ENCODE data around the gene PTPRA. TPM values are rescaled to one million over a fixed set of nuclear protein-coding genes. Genes with fewer than 3 reads are reported as not detected.

Gene PTPRA
- total RNA-seq, 4 donors from 2014 or later: 80.6 to 121 (median 97.1) TPM

DNA sequence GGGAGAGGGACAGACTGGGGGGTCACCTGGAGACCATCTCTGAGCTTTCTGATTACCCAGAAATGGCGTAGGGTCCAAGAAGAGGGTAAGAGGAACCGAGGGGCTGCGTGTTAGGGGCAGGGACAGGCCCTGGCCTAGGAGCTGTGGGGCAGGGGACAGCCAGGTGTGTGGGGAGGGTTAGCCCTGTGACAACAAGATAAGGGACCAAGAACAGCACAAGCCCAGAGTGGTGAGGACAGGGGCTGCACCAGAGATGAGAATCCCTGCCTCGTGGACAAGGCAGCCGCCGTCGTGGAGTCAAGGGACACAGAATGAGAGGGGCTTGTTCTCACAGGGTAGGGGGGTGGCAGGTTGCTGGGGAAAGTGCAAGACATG is 211.7 kb downstream of the PTPRA start:
- intact Hi-C loops (cut with DNase I; ENCODE audit: low total_unique reads): no loop called here
- no peak overlapping the region for H3K27ac ChIP-seq
- H3K27me3 ChIP-seq: peaks cover 4 to 7% of the 10 kb centered on the region in 2 donors
- no peaks in the 10 kb centered on the region for H3K36me3 ChIP-seq
- no peaks in the 10 kb centered on the region for H3K9me3 ChIP-seq
- H3K4me3 ChIP-seq: no peak overlapping the region
- H3K4me1 ChIP-seq: no peaks in the 10 kb centered on the region
- DNase-seq: no peak
- TF ChIP-seq CTCF (IDR thresholded peaks at IDR 0.05) (no peak), POLR2A (IDR thresholded peaks at IDR 0.05) (no peak)

DNA sequence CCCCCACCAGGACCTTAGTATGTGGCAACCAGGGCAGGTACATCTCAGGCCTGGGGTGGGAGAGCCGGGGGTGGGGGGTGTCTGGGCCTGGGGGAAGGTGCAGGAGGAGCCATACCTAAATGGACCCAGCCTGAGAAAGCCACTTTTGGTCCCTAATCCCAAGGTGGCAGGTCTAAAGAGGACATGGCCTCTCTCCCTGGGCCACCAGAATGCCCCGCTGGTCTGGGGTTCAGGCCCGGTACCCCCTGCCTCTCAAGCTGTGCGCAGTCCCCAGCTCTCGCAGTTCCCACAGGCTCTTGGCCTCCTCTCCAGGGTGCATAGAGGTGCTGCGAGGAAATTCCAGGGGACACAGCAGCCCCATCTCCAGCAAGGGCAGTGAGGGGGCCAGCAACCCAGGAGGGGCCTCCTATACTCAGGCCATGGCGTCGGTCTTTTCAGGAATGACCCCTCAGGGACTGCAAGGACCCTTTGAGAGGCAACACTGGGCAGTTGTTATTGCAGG is 212.3 kb downstream of the PTPRA start:
- Histone ChIP-seq H3K27me3 (peaks cover 4 to 7% of the 10 kb centered on the region in 2 donors), H3K4me3 (no peak overlapping the region)

DNA sequence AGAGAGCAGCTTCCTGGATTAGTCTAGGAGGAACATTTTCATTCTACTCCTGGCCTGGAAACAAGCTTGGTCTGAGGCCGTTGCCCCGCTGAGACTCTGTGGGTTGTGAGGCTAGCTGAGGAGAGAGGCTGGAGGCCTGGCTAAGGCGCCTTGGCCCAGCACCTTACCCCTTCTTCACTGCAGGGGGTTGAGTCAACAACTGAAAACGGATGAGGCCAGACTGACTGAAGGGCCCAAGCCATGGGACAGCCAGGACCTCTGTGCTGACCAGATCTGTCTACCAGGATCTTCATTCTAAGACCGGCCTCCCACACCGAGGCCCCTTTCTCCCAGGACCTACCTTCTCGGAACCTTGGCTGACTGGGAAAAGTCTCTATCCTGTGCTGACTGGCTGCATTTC is 214.8 kb downstream of the PTPRA start:
- Histone ChIP-seq H3K36me3 (no peaks in the 10 kb centered on the region), H3K4me1 (peaks cover 0 to 5% of the 10 kb centered on the region in 2 donors), H3K9me3 (no peaks in the 10 kb centered on the region), H3K4me3 (no peak overlapping the region), H3K27ac (no peak overlapping the region), H3K27me3 (peaks cover 3 to 5% of the 10 kb centered on the region in 2 donors)
- DNase-seq: no peak
- TF ChIP-seq CTCF (IDR thresholded peaks at IDR 0.05): no peak
- no peak for TF ChIP-seq POLR2A (IDR thresholded peaks at IDR 0.05)
- intact Hi-C loops (cut with DNase I; ENCODE audit: low total_unique reads): no loop called here

More for the DNA sequence above, 212.3 kb downstream of the PTPRA start:
- no peak for DNase-seq
- H3K9me3 ChIP-seq: no peaks in the 10 kb centered on the region
- intact Hi-C loops (cut with DNase I; ENCODE audit: low total_unique reads): no loop called here
- no peaks in the 10 kb centered on the region for H3K4me1 ChIP-seq
- no peak for TF ChIP-seq CTCF (IDR thresholded peaks at IDR 0.05)
- no peak for TF ChIP-seq POLR2A (IDR thresholded peaks at IDR 0.05)
- H3K27ac ChIP-seq: no peak overlapping the region
- no peaks in the 10 kb centered on the region for H3K36me3 ChIP-seq

Other genes starting within 250 kb of the PTPRA start
- 100 to 1,000 TPM; 108 to 151 (median 134) TPM for gene NOP56, start 220.8 kb upstream of the PTPRA start, total RNA-seq
- 100 to 1,000 TPM in 1 of 4 donors, 10 to 100 TPM in 3; 33.8 to 220 (median 83.7) TPM for gene IDH3B, start 209.3 kb upstream of the PTPRA start, total RNA-seq
- 10 to 100 TPM in 3 of 4 donors, 1 to 10 TPM in 1; 7.1 to 69.5 (median 21.7) TPM for gene EBF4, start 180.7 kb upstream of the PTPRA start, total RNA-seq
- gene CPXM1, start 72.9 kb upstream of the PTPRA start, total RNA-seq: 100 to 1,000 TPM in 1 of 4 donors, 10 to 100 TPM in 3; 15.3 to 154 (median 19.1) TPM
- gene C20orf141, start 58.5 kb upstream of the PTPRA start, total RNA-seq: not detected
- not detected for gene TMEM239, start 57.1 kb upstream of the PTPRA start, total RNA-seq
- gene PCED1A, start 32.8 kb upstream of the PTPRA start, total RNA-seq: 10 to 100 TPM; 13.5 to 43.6 (median 31.3) TPM
- gene VPS16, start 32.7 kb upstream of the PTPRA start, total RNA-seq: 10 to 100 TPM in 3 of 4 donors, 1 to 10 TPM in 1; 5.9 to 48.6 (median 37.9) TPM
- gene GNRH2, start 170.1 kb downstream of the PTPRA start, total RNA-seq: 1 to 10 TPM in 1 of 4 donors, not detected in 3; 2.3 TPM
- gene MRPS26, start 172.6 kb downstream of the PTPRA start, total RNA-seq: 100 to 1,000 TPM in 1 of 4 donors, 10 to 100 TPM in 3; 13.2 to 157 (median 35.8) TPM
- gene OXT, start 198.1 kb downstream of the PTPRA start, total RNA-seq: 1 to 10 TPM in 1 of 4 donors, not detected in 3; 4.2 TPM
- gene AVP, start 211.2 kb downstream of the PTPRA start, total RNA-seq: not detected

Measured in uterus (tissue), 4 donors.